Endodermal cell (in vitro differentiated cells): ENCODE data around the gene CDH8. TPM values are rescaled to one million over a fixed set of nuclear protein-coding genes. Genes with fewer than 3 reads are reported as not detected.

Source experiments
- DNase-seq: peaks from one replicate; pipeline ENCODE4 v3.0.0-alpha.2; 2017
- H3K27ac ChIP-seq: 2 replicates; pipeline ENCODE4 v1.5.1; 2013; ENCODE audit warnings: mild to moderate bottlenecking, low read depth, low read length, moderate library complexity
- H3K27me3 ChIP-seq: 2 replicates; pipeline ENCODE4 v1.6.1; 2013; ENCODE audit warnings: mild to moderate bottlenecking, low read length, moderate library complexity; ENCODE audit not compliant: insufficient read depth, control insufficient read depth, poor library complexity, severe bottlenecking
- H3K36me3 ChIP-seq: 2 replicates; pipeline ENCODE4 v1.7.0; 2013; ENCODE audit warnings: mild to moderate bottlenecking, low read length, moderate library complexity; ENCODE audit not compliant: control insufficient read depth, insufficient read depth
- H3K4me1 ChIP-seq: one replicate; pipeline ENCODE4 v1.7.0; 2013; ENCODE audit warnings: low read length; ENCODE audit not compliant: control insufficient read depth, insufficient read depth
- H3K4me3 ChIP-seq: 2 replicates; pipeline ENCODE4 v1.5.1; 2013; ENCODE audit warnings: mild to moderate bottlenecking, low read length, moderate library complexity
- H3K9ac ChIP-seq: 2 replicates; pipeline ENCODE4 v1.6.1; 2013; ENCODE audit warnings: mild to moderate bottlenecking, low read length, moderate library complexity; ENCODE audit not compliant: poor library complexity, severe bottlenecking; ENCODE audit errors: extremely low read depth
- H3K9me3 ChIP-seq: 2 replicates; pipeline ENCODE4 v1.6.1; 2013; ENCODE audit warnings: mild to moderate bottlenecking, low read length, moderate library complexity; ENCODE audit not compliant: control insufficient read depth
- H3K27ac Mint-ChIP-seq: 2 replicates; pipeline ENCODE4 v1.8.0; 2020; ENCODE audit warnings: mixed read lengths
- H3K27me3 Mint-ChIP-seq: 2 replicates; pipeline ENCODE4 v1.8.0; 2021; ENCODE audit warnings: mild to moderate bottlenecking, mixed read lengths; ENCODE audit not compliant: insufficient read depth
- H3K36me3 Mint-ChIP-seq: 2 replicates; pipeline ENCODE4 v1.8.0; 2020; ENCODE audit warnings: low read depth, mixed read lengths
- H3K4me1 Mint-ChIP-seq: 2 replicates; pipeline ENCODE4 v1.8.0; 2020; ENCODE audit warnings: mixed read lengths
- H3K4me3 Mint-ChIP-seq: 2 replicates; pipeline ENCODE4 v1.8.0; 2020; ENCODE audit warnings: mild to moderate bottlenecking, moderate library complexity, mixed read lengths
- H3K9me3 Mint-ChIP-seq: 2 replicates; pipeline ENCODE4 v1.8.0; 2020; ENCODE audit warnings: mild to moderate bottlenecking, mixed read lengths
- CTCF ChIP-seq: fragments of 200-600 bp; sonication (generic); conservative IDR thresholded peaks from 2 replicates; pipeline ENCODE4 v1.5.0; 2021; ENCODE audit warnings: antibody characterized with exemption, mild to moderate bottlenecking
- WGBS, 2 experiments: methylation state at CpG; one replicate each; pipeline versions ENCODE4 v1.1.5 to v1.1.7; 2013; ENCODE audit warnings: missing lambda C conversion rate in 2 of 2, mixed read lengths in 1 of 2; ENCODE audit not compliant: insufficient coverage in 1 of 2, insufficient read length in 1 of 2; 5-methylcytosine and 5-hydroxymethylcytosine counted together
- total RNA-seq, 2 donors: library from RNA; stranded (reverse); fragmentation: NEBNext Ultra II Directional in 1 of 2; extraction: Animal tissue kit (Norgen Biotek cat#: 25700) in 1 of 2; gene quantifications; 2 replicates in 1 of 2; 3 replicates in 1 of 2; pipeline ENCODE4 v1.2.1, GENCODE V29; 2021

Gene CDH8
- total RNA-seq, 2 donors from 2014 or later, result 13.9 to 27.2 TPM

DNA sequence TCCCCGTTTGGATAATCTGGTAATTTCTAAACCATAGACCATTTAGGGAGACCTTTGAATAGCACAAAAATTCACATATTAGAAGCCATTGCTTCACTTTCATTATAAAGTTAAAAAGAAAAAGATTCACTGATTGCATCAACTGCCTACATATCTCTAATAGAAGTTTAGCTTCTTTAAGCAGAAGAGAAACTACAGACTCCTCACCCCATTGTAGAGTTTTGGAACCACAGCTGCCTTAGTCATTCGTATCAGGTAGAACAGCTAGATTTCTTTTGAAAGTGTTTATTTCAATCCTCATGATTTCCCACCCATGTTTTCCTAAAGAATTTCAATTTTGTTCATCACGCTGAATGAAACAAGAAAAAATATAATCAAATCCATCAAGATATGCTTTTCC, 144.8 kb downstream of the CDH8 start:
- Mint-ChIP-seq H3K4me3 (no peak overlapping the region), H3K36me3 (peaks cover 13% of the 10 kb centered on the region), H3K27ac (no peak overlapping the region), H3K27me3 (no peaks in the 10 kb centered on the region), H3K4me1 (peaks cover 11% of the 10 kb centered on the region), H3K9me3 (peaks cover 7% of the 10 kb centered on the region)
- Histone ChIP-seq H3K9ac (no peak overlapping the region), H3K27me3 (no peaks in the 10 kb centered on the region), H3K9me3 (peaks cover 11% of the 10 kb centered on the region), H3K4me3 (no peak overlapping the region), H3K27ac (no peak overlapping the region), H3K36me3 (no peaks in the 10 kb centered on the region), H3K4me1 (no peaks in the 10 kb centered on the region)
- WGBS, 2 experiments, result 92 to 100% methylated on average over 1 to 3 of the region's 3 CpGs
- no peak for TF ChIP-seq CTCF
- no peak for DNase-seq

- Histone ChIP-seq H3K27ac (no peak overlapping the region), H3K36me3 (no peaks in the 10 kb centered on the region), H3K9ac (no peak overlapping the region), H3K4me1 (no peaks in the 10 kb centered on the region), H3K27me3 (no peaks in the 10 kb centered on the region), H3K9me3 (peaks cover 13% of the 10 kb centered on the region), H3K4me3 (no peak overlapping the region)
- Mint-ChIP-seq H3K27ac (no peak overlapping the region), H3K27me3 (no peaks in the 10 kb centered on the region), H3K9me3 (peaks cover 7% of the 10 kb centered on the region), H3K4me1 (peaks cover 14% of the 10 kb centered on the region), H3K4me3 (no peak overlapping the region), H3K36me3 (peaks cover 13% of the 10 kb centered on the region)
- TF ChIP-seq CTCF, result no peak
- DNase-seq, result no peak
- 89% methylated on average over 2 of the region's 2 CpGs; no CpG with 5 or more reads in 1 of the 2 experiments for WGBS, 2 experiments
Measured at GRCh38 chr16:61890386-61890785, 145.9 kb downstream of the CDH8 start.

GRCh38 chr16:61887903-61888302, 148.3 kb downstream of the CDH8 start:
- Histone ChIP-seq H3K4me3 (no peak overlapping the region), H3K4me1 (no peaks in the 10 kb centered on the region), H3K9ac (no peak overlapping the region), H3K27ac (no peak overlapping the region), H3K9me3 (peaks cover 13% of the 10 kb centered on the region), H3K36me3 (no peaks in the 10 kb centered on the region), H3K27me3 (no peaks in the 10 kb centered on the region)
- H3K27ac Mint-ChIP-seq, result peak overlapping the region; percentile 65
- peak; percentile 69 for DNase-seq
- H3K4me1 Mint-ChIP-seq, result peaks cover 9% of the 10 kb centered on the region
- peaks cover 7% of the 10 kb centered on the region for H3K9me3 Mint-ChIP-seq
- peaks cover 13% of the 10 kb centered on the region for H3K36me3 Mint-ChIP-seq
- TF ChIP-seq CTCF, result no peak
- 89 to 94% methylated on average over 3 to 4 of the region's 4 CpGs for WGBS, 2 experiments
- no peak overlapping the region for H3K4me3 Mint-ChIP-seq
- H3K27me3 Mint-ChIP-seq, result no peaks in the 10 kb centered on the region
